DND-41 (cell line): ENCODE results near the gene LTBP1.

ENCODE experiments used
- CTCF ChIP-seq: IDR thresholded peaks from 2 replicates; pipeline ENCODE4 v1.5.1; 2012; ENCODE audit warnings: borderline replicate concordance, low read length, moderate library complexity, mild to moderate bottlenecking; ENCODE audit not compliant: poor library complexity, severe bottlenecking; ENCODE audit errors: extremely low read depth
- EZH2 ChIP-seq: IDR thresholded peaks from 3 replicates; pipeline ENCODE4 v1.6.1; 2012; ENCODE audit warnings: borderline replicate concordance, low read depth, mild to moderate bottlenecking, moderate library complexity, low read length, inconsistent platforms; ENCODE audit not compliant: severe bottlenecking

- TF ChIP-seq CTCF (no peak), EZH2 (no peak)
Measured at GRCh38 chr2:33337981-33338380, 391.2 kb downstream of the LTBP1 start.
